SU-DHL-6 (cell line): ENCODE results near the gene ALK.

Experiments
- H2AFZ ChIP-seq: fragments of 200-600 bp; sonication (generic); 2 replicates; pipeline ENCODE4 v1.6.1; 2014; ENCODE audit warnings: low read depth, mild to moderate bottlenecking, moderate library complexity, mixed read lengths, antibody characterized with exemption, low read length; ENCODE audit not compliant: severe bottlenecking
- H3F3A ChIP-seq: fragments of 200-600 bp; shearing (Covaris generic); 2 replicates; pipeline ENCODE4 v1.6.0; 2016; ENCODE audit warnings: antibody characterized with exemption, mild to moderate bottlenecking; ENCODE audit not compliant: insufficient read depth
- H3K27ac ChIP-seq: fragments of 200-600 bp; sonication (generic); 2 replicates; pipeline ENCODE4 v1.5.1; 2016; ENCODE audit warnings: low read depth, mild to moderate bottlenecking, low read length, moderate library complexity, mixed read lengths
- H3K27me3 ChIP-seq: fragments of 200-600 bp; sonication (generic), shearing (Covaris generic); 2 replicates; pipeline ENCODE4 v1.6.0; 2014; ENCODE audit warnings: mild to moderate bottlenecking, low read length
- H3K36me3 ChIP-seq: fragments of 200-600 bp; sonication (generic); 2 replicates; pipeline ENCODE4 v1.6.1; 2014; ENCODE audit warnings: mild to moderate bottlenecking, low read length, mixed read lengths
- H3K4me2 ChIP-seq: fragments of 300-600, 200-600 bp; shearing (Covaris generic), sonication (generic); 2 replicates; pipeline ENCODE4 v1.6.0; 2014; ENCODE audit warnings: low read length, low read depth, mild to moderate bottlenecking; ENCODE audit not compliant: poor library complexity, severe bottlenecking
- H3K4me3 ChIP-seq: fragments of 200-600 bp; sonication (generic); 2 replicates; pipeline ENCODE4 v1.5.1; 2014; ENCODE audit warnings: antibody characterized with exemption, low read length, mild to moderate bottlenecking, mixed read lengths; ENCODE audit not compliant: insufficient read depth, poor library complexity, severe bottlenecking
- H3K79me2 ChIP-seq: fragments of 200-600 bp; sonication (generic); 2 replicates; pipeline ENCODE4 v1.6.1; 2014; ENCODE audit warnings: mild to moderate bottlenecking, low read length, moderate library complexity; ENCODE audit not compliant: insufficient read depth
- H3K9ac ChIP-seq: fragments of 200-600 bp; sonication (generic); 2 replicates; pipeline ENCODE4 v1.7.0; 2014; ENCODE audit warnings: mild to moderate bottlenecking, low read length
- H3K9me2 ChIP-seq: fragments of 200-600 bp; sonication (generic); replicated peaks from 2 replicates; pipeline ENCODE4 v1.6.1; 2014; ENCODE audit warnings: low read length; ENCODE audit not compliant: insufficient read depth
- H3K9me3 ChIP-seq: fragments of 200-600 bp; sonication (generic); 2 replicates; pipeline ENCODE4 v1.6.1; 2014; ENCODE audit warnings: low read length, mixed read lengths; ENCODE audit not compliant: insufficient read depth
- H4K20me1 ChIP-seq: fragments of 200-600 bp; sonication (generic); 2 replicates; pipeline ENCODE4 v1.6.1; 2014; ENCODE audit warnings: low read depth, mild to moderate bottlenecking, antibody characterized with exemption, low read length, moderate library complexity, mixed read lengths
- EZH2phosphoT487 ChIP-seq: fragments of 200-600 bp; sonication (generic), shearing (Covaris generic); conservative IDR thresholded peaks from 2 replicates; pipeline ENCODE4 v1.6.1; 2018; ENCODE audit warnings: mild to moderate bottlenecking, antibody characterized with exemption, low read length, moderate library complexity, mixed read lengths
- TF ChIP-seq, protein P1 (sequence below): fragments of 200-600 bp; sonication (generic); IDR thresholded peaks from one replicate; pipeline ENCODE4 v1.5.1; 2017; ENCODE audit warnings: antibody characterized with exemption, mild to moderate bottlenecking, low read length, moderate library complexity; ENCODE audit not compliant: insufficient read depth, poor library complexity, severe bottlenecking

ALK gene

DNA sequence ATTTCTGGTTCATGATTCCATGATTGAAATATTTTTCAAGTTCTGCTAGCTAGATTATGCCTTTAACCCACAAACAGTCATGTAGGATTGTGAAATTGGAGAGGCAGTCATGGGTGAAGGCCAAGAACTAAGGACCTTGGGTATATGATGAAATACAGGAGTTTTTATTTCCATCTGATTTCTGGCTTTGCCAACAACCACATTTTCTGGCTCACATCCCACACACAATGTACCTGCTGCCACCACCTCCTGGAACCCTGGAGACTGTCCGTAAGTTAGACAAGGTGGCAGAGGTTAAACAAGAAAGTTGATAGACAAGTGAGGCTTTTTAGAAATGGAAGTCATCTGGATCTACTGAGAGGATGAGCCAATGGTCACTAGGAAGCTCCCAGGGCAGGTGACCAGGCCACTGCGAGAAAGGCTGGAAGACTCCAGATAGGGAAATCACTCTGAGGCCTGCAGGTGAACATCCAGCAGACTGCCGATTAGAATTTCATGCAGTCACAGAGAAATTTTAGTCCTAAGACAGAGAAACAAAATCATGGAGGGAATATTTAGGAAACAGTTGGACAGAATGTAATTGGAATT is 402.0 kb downstream of the ALK start:
- no peaks in the 10 kb centered on the region for H3K36me3 ChIP-seq
- no peak overlapping the region for H3K9ac ChIP-seq
- TF ChIP-seq EZH2phosphoT487 = no peak
- TF ChIP-seq, protein P1, sequence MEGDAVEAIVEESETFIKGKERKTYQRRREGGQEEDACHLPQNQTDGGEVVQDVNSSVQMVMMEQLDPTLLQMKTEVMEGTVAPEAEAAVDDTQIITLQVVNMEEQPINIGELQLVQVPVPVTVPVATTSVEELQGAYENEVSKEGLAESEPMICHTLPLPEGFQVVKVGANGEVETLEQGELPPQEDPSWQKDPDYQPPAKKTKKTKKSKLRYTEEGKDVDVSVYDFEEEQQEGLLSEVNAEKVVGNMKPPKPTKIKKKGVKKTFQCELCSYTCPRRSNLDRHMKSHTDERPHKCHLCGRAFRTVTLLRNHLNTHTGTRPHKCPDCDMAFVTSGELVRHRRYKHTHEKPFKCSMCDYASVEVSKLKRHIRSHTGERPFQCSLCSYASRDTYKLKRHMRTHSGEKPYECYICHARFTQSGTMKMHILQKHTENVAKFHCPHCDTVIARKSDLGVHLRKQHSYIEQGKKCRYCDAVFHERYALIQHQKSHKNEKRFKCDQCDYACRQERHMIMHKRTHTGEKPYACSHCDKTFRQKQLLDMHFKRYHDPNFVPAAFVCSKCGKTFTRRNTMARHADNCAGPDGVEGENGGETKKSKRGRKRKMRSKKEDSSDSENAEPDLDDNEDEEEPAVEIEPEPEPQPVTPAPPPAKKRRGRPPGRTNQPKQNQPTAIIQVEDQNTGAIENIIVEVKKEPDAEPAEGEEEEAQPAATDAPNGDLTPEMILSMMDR = no peak
- H2AFZ ChIP-seq = no peak overlapping the region
- no peaks in the 10 kb centered on the region for H3K9me3 ChIP-seq
- H3K27me3 ChIP-seq = no peaks in the 10 kb centered on the region
- no peak overlapping the region for H3K27ac ChIP-seq
- no peaks in the 10 kb centered on the region for H3K9me2 ChIP-seq
- H3K79me2 ChIP-seq = no peaks in the 10 kb centered on the region
- H3K4me3 ChIP-seq = no peak overlapping the region
- no peaks in the 10 kb centered on the region for H4K20me1 ChIP-seq
- H3K4me2 ChIP-seq = no peak overlapping the region
- no peaks in the 10 kb centered on the region for H3F3A ChIP-seq

DNA sequence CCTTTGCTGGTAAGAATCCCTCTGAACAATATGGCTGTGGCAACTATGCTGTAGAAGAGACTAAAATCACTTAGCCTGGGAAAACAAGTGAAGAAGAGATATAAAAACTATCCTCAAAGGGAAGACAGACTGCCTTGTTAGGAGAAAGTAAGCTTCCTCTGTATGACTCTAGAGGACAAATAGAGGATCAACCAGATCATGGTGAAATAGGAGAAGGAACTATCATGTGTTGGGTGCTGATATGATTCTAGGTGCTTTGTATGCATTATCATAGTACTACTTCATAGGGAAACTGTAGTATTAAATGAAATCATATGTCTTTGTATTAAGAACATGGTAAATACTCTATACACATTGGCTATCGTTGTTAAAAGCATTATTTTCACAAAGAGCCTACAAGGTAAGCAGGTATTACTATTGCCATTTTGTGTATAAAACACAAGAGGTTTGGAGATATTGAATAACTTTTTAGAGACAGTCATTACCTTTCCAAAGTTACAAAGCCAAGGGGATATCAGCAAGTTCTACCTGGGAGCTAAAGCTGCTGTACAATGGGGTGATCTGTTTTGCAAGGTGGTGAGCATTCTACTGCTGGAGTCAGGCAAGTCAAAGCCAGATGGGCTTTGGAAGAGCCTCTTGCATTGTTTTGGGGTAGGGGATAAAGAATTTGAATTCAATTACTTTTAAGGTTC is 402.6 kb downstream of the ALK start:
- H2AFZ ChIP-seq = no peak overlapping the region
- H3K27ac ChIP-seq = no peak overlapping the region
- no peak overlapping the region for H3K4me3 ChIP-seq
- H3K9ac ChIP-seq = no peak overlapping the region
- H3K4me2 ChIP-seq = no peak overlapping the region
- no peaks in the 10 kb centered on the region for H4K20me1 ChIP-seq
- TF ChIP-seq, protein P1 = no peak
- no peak for TF ChIP-seq EZH2phosphoT487
- H3K27me3 ChIP-seq = no peaks in the 10 kb centered on the region
- H3K9me2 ChIP-seq = no peaks in the 10 kb centered on the region
- no peaks in the 10 kb centered on the region for H3F3A ChIP-seq
- no peaks in the 10 kb centered on the region for H3K36me3 ChIP-seq
- H3K9me3 ChIP-seq = no peaks in the 10 kb centered on the region
- H3K79me2 ChIP-seq = no peaks in the 10 kb centered on the region

DNA sequence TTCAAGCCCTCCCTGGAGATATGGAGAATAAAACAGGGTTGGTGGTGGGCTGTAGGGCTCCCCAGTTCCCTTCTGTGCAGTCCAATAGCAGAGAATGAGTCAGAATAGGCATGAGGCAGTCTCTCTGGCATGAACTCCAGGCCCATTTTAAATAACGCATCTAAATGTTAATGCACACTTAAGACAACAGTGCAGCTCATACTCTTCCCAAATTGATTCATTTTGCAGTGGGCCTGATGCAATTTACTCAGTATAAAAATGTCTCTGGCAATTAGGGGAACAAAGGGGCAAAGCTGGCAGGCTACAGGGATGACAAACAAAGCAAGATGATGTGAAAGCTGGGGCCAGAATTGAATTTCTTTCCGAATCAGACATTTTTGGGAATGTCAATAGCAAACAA is 403.4 kb downstream of the ALK start:
- no peaks in the 10 kb centered on the region for H3F3A ChIP-seq
- no peaks in the 10 kb centered on the region for H3K36me3 ChIP-seq
- no peak overlapping the region for H3K9ac ChIP-seq
- H3K9me3 ChIP-seq = no peaks in the 10 kb centered on the region
- H3K9me2 ChIP-seq = no peaks in the 10 kb centered on the region
- TF ChIP-seq EZH2phosphoT487 = no peak
- TF ChIP-seq, protein P1 = no peak
- H4K20me1 ChIP-seq = no peaks in the 10 kb centered on the region
- no peak overlapping the region for H2AFZ ChIP-seq
- H3K79me2 ChIP-seq = no peaks in the 10 kb centered on the region
- no peak overlapping the region for H3K4me2 ChIP-seq
- H3K4me3 ChIP-seq = no peak overlapping the region
- no peaks in the 10 kb centered on the region for H3K27me3 ChIP-seq
- H3K27ac ChIP-seq = no peak overlapping the region
